IMR-90 (cell line): ENCODE data around the gene COQ8A.

Experiments
- CTCF ChIP-seq: conservative IDR thresholded peaks from 2 replicates; pipeline ENCODE4 v1.5.1; 2012; ENCODE audit warnings: mild to moderate bottlenecking, low read depth, low read length, improper control_type of control experiment
- FOS ChIP-seq: fragments of 150-350 bp; IDR thresholded peaks from 2 replicates; pipeline ENCODE4 v1.6.1; 2016; ENCODE audit warnings: low read depth, low read length
- POLR2A ChIP-seq: IDR thresholded peaks from 2 replicates; pipeline ENCODE4 v1.6.1; 2012; ENCODE audit warnings: mild to moderate bottlenecking, low read depth, low read length
- RAD21 ChIP-seq: IDR thresholded peaks from 2 replicates; pipeline ENCODE4 v1.6.1; 2012; ENCODE audit warnings: low read length, improper control_type of control experiment
- RCOR1 ChIP-seq: IDR thresholded peaks from 2 replicates; pipeline ENCODE4 v1.6.1; 2012; ENCODE audit warnings: mild to moderate bottlenecking, low read length, improper control_type of control experiment; ENCODE audit not compliant: insufficient replicate concordance

GRCh38 chr1:226972931-226973330, 32.8 kb downstream of the COQ8A start:
- TF ChIP-seq POLR2A, result no peak
- no peak for TF ChIP-seq CTCF
- TF ChIP-seq FOS, result no peak
- no peak for TF ChIP-seq RAD21
- no peak for TF ChIP-seq RCOR1
